NCI-H187 treated with DMSO at 0.1 percent for 48 hours (cell line): ENCODE results near the gene GALNT12.

ENCODE experiments used
- DNase-seq: peaks from one replicate; lab custom pipeline; 2025; lab: John Stamatoyannopoulos, UW

Gene GALNT12

DNA sequence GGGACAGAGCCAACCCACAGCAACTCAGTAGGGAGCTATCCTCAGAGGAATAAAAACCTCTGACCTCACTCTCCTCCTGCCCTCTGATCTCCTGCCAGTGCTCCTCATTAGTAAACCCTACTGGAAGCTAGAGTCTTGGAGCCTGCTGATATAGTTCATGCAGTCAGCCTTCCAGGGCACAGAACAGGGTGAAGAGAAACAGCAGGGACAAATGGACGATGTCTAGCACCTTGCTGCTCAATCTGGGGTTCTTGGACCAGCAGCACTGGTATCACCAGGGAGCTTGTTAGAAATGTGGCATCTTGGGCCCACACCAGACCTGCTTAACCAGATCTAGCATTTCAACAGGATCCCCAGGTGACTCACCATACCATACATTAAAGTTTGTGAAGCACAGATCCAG, 5.5 kb upstream of the GALNT12 start:
- no peak for DNase-seq

DNA sequence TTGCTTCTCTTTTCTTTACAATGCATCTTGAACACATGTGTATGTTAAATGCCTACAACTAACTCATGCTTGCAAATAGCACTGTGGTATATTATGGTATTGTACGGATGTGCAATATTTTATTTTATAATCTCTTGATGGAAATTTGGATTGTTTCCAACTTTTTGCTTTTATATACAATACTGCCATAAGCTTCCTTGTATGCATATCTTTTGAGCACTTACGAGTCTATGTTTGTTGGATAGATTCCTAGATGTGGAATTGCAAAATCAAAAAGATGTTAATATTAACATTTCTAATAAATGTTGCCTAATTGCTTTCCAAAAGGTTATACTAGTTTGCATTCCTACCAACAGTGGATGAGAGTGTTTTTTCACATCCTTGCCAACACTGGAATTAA, 3.4 kb upstream of the GALNT12 start:
- DNase-seq, result no peak

DNA sequence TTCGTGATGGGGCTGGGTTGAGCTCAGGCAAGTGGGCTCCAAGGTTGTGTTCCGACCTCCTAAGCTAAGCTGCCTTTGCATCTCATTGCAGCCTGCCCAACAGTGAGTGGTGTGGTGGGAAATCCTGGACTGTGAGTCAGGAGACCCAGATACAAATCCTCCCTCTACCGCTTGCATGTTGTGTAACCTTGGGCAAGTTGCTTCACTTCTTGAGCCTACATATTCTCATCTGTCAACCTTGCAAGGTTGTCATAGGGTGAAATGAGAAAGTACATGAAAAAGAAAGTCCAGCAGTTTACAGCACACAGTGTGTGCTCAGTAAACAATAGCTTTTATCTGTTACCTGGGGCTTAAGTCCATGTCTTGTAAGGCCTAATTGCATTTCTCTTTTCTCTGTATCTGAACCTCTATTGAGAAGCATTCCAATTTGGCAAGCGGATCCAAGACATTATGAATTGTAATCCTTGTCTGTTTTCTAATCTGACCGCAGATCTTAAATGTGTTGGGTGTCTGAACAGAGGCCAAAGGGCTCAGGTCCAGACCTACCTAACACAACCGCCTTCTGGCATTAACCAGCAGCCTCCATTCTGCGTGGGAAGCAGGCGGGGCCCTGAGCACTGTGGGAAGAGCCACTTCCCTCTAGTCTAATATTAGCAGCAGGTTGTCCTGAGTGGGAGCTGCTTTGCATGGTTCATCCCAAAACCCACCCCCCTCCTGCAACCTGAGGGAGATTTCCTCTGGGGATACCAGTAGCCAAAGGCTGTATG, 1.8 kb upstream of the GALNT12 start:
- DNase-seq, result no peak

DNA sequence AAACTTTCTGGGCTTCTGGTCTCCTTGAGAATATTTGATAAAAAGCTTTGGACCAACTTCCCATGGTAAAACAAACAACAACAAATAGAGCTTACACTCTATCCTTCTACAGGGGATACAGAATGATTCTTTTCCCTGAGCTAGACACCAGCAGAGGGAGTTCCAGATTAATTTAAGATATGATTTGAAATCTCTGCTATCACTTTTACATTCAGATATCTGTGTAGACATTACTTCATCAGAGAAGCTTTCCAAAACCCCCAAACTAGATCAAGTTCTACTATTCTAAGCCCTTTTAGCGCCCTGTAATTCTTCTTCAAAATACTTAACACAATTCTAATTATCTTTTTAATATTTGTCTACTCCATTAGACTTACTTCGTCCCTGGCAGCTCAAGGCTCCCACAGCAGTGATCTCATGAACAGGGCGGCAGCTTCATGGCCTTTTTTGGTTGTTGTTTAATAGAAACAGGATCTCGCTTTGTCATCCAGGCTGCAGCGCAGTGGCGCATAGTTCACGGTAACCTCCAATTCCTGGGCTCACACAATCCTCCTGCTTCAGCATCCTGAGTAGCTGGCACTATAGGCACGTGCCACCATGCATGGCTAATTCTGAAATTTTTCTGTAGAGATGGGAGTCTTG, 955 bp upstream of the GALNT12 start:
- DNase-seq, result no peak

DNA sequence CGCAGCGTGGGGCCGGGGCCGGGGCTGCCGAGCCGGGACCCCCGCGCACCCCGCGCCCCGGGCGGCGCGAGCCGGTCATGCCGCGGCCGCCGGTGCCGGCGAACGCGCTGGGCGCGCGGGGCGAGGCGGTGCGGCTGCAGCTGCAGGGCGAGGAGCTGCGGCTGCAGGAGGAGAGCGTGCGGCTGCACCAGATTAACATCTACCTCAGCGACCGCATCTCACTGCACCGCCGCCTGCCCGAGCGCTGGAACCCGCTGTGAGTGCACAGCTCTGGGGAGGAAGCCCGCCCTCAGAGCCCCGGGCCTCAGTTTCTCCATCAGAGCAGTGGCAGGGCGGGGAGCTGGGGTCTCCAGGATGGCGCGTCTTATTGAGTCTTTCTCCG, 335 bp downstream of the GALNT12 start:
- DNase-seq, result no peak

DNA sequence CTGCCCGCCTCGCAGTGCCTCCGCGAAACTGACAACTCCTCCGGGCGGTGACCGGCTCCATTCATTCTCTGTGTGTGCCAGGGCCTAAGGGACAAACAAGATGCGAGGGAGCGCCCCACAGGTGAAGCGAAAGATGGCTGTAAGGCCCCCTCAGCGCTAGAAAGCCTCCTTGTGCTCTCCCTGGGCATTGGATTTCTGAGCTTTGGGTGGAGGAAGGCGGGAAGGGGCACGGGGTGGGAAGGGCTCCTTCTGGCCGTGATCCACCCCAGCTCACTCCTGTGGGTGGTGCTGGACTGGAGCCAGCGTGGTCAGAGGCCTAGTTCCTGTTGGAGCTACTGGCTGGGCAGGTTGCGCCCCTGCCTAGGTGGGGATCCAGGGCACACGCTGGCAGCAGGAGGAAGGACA, 943 bp downstream of the GALNT12 start:
- DNase-seq, result no peak

DNA sequence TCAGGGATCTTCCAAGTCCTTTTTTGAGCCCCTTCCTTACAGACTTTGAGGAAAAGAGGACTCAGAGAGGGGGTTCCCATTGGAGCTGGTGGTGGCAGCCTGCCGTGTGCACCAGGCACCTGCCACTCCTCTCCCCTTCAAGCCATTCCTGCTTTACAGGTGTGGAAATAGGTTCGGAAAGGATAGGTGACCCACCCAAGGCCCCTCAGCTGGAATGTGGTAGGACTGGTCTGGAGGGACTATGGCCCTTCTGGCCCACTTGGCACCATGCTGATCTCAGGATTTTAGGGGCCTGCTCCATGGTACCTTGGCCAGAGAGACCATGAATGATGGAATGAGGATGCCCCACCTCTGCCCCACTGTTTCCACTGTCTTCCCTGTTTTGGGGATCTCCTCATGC, 1.4 kb downstream of the GALNT12 start:
- no peak for DNase-seq

DNA sequence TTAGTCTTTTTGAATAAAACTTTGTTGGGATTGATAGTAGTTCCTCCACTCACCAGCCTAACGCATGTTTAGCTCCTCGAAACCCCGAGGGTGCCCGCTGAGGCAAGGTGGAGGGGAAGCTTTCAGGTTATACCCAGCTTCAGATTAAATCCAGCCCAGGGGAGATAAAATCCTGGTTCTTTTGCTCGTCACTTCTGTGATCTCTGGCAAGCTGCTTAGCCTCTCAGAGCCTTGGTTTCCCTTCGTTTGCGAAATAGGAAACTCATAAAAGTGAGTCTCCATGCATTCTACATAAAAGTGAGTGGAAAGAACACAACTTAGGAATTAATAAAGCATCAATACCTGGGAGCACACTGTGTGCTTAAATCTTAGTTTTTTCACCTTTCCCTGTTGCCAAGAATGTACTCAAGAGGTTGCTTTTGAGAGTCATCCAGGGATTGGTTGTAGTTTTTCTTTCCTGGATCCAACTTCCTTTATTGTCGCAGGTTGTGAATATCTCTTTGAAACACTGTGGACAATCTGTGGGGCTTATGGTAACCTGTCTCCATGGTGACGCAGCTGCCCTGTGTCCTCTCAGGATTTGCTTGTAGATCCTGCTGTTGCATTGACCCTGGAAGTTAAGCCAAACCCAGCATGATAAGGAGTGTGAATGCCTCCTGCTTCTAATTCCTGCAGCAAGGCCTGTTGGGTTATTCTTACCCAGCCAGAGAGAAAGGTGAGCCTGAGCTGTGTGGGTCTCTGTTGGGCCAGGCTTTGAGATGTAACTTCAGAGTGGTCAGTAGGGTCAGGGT, 2.0 kb downstream of the GALNT12 start:
- no peak for DNase-seq

DNA sequence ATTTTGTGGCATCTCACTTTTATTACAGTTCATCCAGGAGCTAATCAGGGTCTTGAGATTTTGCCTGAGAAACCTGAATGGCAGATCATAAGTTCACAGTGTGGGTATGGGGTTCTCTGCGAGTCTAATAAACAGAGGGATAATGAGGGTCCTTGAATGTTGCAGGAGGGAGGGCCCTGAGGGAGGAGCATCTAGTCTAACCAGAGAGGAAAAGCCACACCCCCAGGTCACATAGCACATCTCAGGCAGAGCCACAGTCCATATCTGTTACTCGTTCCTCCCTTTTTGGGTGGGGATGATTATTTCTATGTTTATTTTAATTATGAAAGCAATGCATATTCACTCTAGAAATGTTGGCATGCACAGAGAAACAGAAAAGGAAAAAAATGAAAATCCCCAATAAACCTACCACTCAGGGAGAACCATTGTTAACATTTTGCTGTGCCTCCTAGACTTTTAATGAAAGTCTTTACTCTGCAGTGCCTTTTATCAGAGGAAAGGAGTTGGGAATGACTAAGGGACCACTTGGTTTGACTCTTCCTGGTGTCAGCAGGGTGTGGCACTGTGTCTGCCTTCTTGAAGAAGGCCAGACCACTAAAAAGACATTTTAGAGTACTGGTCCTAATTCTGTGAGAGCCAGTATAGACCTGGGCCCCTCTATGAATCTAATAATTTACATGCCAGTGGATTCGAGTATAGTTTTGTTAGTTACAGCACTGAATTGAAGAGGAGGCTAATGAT, 2.8 kb downstream of the GALNT12 start:
- DNase-seq, result no peak

DNA sequence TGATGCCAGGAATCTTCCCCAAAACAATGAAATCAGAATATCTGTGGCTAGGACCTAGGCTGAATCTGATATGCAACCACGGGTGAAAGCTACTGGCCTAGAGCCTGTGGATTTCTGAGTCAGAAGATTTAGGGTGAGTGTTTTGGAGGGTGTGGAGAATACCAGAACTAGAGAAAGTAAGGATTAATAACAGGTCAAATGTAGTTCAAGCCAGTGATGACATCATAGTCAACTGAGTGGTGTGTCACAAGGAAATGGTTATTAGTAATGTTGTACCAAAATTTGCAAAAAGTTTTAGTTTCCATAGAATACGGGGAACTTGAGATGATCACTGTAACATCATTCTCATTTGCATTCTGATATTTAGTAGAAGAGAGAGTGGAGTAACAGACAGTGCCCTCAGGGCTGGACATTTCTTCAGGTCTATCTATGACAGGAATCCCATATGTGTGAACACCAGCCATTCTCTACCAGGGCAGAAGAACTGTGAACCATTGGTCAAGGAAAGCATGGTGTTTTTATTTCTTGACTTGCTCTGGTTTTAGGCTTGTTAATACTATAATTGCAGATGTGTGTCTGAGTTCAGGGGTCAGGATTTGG, 3.7 kb downstream of the GALNT12 start:
- DNase-seq, result no peak

DNA sequence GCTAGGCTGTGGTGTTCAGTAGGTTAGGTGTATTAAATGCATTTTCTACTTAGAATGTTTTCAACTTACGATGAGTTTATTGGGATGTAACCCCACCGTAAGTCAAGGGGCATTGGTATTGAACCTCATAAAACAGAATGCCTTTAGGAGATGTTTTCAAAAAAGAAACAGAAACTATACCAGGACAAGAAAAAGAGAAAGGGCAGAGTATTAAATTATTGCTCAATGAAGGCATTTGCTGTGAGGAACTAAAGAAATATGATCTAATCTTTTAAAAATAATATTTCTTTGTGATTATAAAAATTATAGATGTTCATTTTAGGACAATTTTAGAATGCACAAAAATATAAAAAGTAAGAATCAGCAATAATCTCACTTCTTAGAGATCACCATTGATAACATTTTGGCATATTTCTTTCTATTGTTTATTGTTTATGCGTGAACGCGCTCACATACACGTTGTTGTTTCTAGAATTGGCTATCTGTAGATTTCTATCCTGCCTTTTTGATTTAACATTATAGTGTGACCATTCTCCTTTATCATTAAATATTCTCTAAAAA, 8.0 kb downstream of the GALNT12 start:
- no peak for DNase-seq

DNA sequence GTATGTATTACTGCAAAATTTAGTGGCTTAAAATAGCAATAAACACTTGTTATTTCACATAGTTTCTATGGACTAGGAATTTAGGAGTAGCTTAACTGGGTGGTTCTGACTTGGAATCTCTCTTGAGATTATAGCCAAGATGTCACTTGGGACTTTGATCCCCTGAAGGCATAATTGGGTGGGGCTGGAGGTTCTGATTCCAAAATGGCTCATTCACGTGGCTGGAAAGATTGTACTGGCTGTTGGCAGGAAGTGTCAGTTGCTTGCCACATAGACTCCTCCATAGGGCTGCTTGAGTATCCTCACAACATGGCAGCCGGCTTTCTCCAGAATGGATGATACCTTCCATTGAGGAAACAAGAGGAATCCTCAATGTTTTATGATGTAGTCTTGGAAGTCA, 11.3 kb downstream of the GALNT12 start:
- DNase-seq, result no peak

DNA sequence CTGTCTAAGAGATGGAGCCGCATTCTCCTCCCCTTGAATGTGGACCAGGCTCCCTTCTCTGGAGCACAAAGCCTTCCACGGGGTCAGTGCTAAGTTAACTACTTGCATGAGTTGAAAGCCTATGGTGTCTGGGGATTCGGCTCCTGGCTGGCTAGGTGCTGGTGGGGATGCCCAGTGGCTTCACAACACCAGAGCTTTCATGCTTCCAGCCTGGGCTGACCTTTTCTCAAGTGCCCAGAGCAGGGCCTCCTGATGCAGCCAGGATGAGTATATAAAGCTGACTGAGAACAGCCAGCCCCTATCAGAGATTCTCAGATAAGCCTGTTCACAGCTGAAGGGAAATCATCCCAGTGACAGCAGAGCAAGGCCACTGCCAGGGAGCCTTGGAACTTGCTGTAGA, 11.8 kb downstream of the GALNT12 start:
- DNase-seq, result no peak

DNA sequence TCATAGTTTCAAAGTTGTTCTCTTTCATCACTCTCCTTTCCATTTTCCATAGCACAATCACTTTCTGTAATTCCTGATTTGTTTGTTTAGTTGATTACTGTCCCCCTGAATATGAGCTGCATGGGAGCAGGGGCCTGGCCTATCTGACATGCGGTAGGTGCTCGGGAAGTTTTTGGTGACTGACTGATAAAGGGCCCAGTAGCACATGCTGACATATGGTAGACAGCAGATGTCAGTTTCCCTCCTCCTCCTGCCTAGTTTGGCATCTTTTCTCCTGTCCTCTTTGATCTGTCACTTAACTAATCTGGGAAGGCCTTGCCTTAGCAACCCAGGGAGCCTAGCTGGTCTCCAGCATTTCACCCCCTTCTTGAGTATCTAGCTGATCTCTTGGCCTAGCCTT, 14.4 kb downstream of the GALNT12 start:
- DNase-seq, result no peak

DNA sequence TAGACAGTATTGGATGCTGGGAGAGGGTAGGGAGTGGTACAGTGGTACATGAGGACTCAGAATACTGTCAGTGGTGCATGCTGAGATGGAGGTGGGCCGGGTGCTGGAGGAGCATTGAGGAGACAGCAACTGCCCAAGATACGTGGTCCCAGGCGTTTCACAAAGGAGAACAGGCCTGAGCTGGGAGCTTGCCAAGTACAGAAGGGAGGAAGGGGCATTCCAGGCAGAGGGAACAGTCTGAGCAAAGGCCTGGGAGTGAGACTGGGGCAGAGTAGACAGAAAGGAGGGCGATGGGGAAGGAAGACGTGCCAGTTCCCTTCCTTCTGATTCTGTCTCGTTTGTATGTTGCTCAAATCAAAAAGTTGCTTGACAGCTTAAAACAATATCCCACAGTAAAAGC, 15.2 kb downstream of the GALNT12 start:
- no peak for DNase-seq

DNA sequence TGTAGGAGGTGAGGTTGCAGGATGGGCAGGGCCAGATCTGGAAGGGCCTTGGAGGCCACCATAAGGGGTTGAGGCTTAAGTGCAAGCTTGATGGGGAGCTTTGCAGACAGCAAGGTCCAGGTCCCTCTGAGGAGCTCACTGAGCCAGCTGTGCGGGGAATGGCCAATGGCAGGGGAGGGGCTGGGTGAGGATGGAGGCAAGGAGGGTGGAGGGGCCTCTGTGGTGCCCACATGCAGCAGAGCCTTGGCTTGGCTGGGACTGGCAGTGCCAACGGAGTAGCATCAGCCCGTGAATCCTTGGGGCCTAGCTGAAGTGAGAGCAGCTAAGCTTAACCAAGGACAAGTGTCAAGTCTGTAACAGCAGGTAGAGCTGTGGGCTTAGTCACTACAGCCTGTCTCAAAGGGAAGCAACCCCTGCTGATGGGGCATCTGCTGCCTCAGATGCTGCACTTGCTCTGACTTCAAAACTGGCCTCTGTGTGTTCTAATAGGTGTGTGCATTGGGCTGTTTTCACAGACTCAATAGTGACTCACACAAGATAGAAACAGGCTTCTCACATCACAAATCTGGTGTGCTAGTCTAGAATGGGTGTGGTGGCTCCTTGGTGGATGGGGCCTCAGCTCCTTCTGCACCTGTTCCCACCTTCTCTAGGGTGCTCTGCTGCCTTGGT, 16.3 kb downstream of the GALNT12 start:
- DNase-seq, result no peak

DNA sequence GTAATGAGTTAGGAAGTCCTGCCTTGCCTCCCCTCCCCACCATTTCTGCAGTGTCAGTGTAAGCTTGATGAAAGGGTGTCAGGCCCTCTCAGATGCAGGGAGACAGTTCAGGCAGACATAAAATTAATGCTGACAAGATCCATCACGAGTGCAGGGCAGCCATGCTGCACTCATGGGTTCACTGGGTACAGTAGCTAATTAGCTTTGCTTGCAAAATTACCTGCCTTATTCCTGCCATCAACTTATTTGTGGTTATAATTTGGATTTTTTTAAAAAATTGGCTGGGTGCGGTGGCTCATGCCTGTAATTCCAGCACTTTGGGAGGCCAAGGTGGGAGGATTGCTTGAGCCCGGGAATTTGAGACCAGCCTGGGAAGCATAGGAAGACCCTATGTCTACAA, 17.9 kb downstream of the GALNT12 start:
- DNase-seq, result no peak

DNA sequence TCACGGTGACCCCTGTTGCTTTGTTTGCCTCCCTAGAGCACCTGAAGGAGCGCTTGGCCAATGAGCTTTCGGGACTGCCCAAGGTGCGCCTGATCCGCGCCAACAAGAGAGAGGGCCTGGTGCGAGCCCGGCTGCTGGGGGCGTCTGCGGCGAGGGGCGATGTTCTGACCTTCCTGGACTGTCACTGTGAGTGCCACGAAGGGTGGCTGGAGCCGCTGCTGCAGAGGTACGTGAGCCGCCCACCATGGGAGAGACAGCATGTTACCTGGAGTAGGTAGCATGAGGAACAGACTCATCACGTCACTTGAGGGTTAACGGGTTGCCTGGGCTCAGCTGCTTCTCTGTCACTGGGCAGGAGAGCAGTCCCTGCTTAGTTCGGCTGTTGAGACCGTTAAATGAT, 19.2 kb downstream of the GALNT12 start:
- DNase-seq, result no peak

DNA sequence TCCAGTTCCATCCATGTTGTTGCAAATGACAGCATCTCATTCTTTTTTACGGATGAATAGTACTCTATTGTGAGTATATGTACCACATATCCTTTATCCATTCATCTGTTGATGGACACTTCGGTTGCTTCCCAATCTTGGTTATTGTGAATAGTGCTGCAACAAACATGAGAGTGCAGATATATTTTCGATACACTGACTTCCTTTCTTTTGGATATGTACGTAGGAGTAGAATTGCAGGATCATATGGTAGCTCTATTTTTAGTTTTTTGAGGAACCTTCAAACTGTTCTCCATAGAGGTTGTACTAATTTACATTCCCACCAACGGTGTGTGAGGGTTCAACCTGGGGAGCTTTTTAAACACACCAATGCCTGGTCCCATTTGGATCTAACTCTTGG, 22.3 kb downstream of the GALNT12 start:
- DNase-seq, result no peak

DNA sequence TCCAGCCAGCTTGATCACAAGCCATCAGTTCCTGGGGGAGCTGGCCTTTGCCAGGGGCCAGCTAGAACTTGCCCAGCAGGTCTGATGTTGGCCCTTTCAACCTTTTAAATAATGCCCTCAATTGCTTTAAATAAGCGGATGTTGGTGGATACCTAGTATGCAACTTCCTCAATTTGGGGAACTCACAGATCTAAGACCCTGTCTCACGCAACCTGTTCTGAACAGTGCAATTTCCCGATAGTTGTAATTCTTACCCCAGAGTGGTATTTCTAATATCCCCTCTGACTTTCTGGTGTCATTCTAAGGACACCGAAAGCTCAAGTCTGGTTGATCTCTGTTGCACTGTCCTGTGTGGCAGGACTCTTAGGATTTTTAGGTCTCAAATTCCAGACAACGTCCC, 23.1 kb downstream of the GALNT12 start:
- DNase-seq, result no peak

DNA sequence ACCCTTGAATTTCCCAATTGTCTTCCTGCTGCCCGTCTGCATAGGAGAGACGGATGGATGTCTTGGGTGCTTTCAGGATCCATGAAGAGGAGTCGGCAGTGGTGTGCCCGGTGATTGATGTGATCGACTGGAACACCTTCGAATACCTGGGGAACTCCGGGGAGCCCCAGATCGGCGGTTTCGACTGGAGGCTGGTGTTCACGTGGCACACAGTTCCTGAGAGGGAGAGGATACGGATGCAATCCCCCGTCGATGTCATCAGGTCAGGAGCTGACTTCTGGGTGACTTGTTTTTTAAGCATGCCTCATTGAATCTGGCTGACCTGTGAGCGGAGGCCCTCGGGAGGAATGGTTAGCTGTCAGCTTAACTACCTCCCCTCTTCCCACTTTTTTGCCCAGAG, 24.2 kb downstream of the GALNT12 start:
- no peak for DNase-seq
